Measurements from ENCODE around the gene ATG9A. TPM values are rescaled to one million over a fixed set of nuclear protein-coding genes. Genes with fewer than 3 reads are reported as not detected.

The ATG9A gene
- 10 to 100 TPM; 22.6 to 44.6 (median 32.6) TPM for total RNA-seq
- 10 to 100 TPM; 29.7 to 46.3 TPM for polyA plus RNA-seq
- long read RNA-seq, donor 1, transcript ATG9A-201 (16 exons, 3,130 nt): major isoform, 7 of 53 reads
- long read RNA-seq, donor 1, transcript ATG9A-202 (15 exons, 3,799 nt): minor isoform, 5 of 53 reads
- long read RNA-seq, donor 1, partial matches to known transcripts: 34 of 53 reads
- long read RNA-seq, donor 1, other reads (novel, unspliced or antisense): 5 of 53 reads
- long read RNA-seq, donor 2, full-length matches to known transcripts: 8 of 8 reads
- long read RNA-seq, donor 2, partial matches to known transcripts: 0 of 8 reads
- long read RNA-seq, donor 2, other reads (novel, unspliced or antisense): 0 of 8 reads
- long read RNA-seq, donor 3, full-length matches to known transcripts: 46 of 120 reads
- long read RNA-seq, donor 3, partial matches to known transcripts: 29 of 120 reads
- long read RNA-seq, donor 3, other reads (novel, unspliced or antisense): 45 of 120 reads

- intact Hi-C loops (cut with DNase I): loop anchor here in 1 of 4 donors (5.0 kb wide), 1 partner anchor 52 kb away; the partner anchor contains the start of genes CNPPD1 and RETREG2
- Histone ChIP-seq H3K36me3 (no peaks in the 10 kb centered on the region), H3K27me3 (no peaks in the 10 kb centered on the region), H3K4me1 (ENCODE audit: insufficient read depth) (peaks cover 8% of the 10 kb centered on the region), H3K4me3 (peak within 1 kb of the TSS; percentile 68), H3K9me3 (no peaks in the 10 kb centered on the region), H3K27ac (peak within 1 kb of the TSS; percentile 34 to 94)
- peak; percentile 97 to 99 (median 98) for DNase-seq
- TF ChIP-seq POLR2A (IDR thresholded peaks at IDR 0.05) (peak; percentile 79), EP300 (IDR thresholded peaks at IDR 0.05) (no peak)
- 0 to 1% (median 0%) methylated on average over 51 to 80 of the region's 80 CpGs for WGBS, 3 donors
Observed at GRCh38 chr2:219229305-219230058, at the start of gene ATG9A, which contains the start of gene ANKZF1. Gene ATG9A, minus strand, starts transcription at chr2:219229636. Its CDS starts 1,612 bp downstream, at chr2:219228024. Gene ANKZF1, plus strand, starts transcription at chr2:219229806. Its CDS starts 452 bp downstream, at chr2:219230258.

GRCh38 chr2:219278655-219279150, 49.3 kb upstream of the ATG9A start:
- H3K4me3 ChIP-seq: peak overlapping the region; percentile 30
- no peak for DNase-seq
- peak overlapping the region; percentile 98 for H3K27ac ChIP-seq
- H3K36me3 ChIP-seq: no peaks in the 10 kb centered on the region
- peaks cover 8% of the 10 kb centered on the region for H3K4me1 ChIP-seq (ENCODE audit: insufficient read depth)
- WGBS, 3 donors: 10 to 13% (median 12%) methylated on average over 9 of the region's 9 CpGs
- intact Hi-C loops (cut with DNase I): loop anchor here in 2 of 4 donors (2.0 to 10.0 kb wide), 3 partner anchors 16 to 246 kb away; partner anchors contain the start of gene DNPEP (in 1 of the 2)
- H3K27me3 ChIP-seq: no peaks in the 10 kb centered on the region
- H3K9me3 ChIP-seq: no peaks in the 10 kb centered on the region
- no peak for TF ChIP-seq EP300 (IDR thresholded peaks at IDR 0.05)
- TF ChIP-seq POLR2A (IDR thresholded peaks at IDR 0.05): no peak
- no peak for TF ChIP-seq CTCF (IDR thresholded peaks at IDR 0.05)

- intact Hi-C loops (cut with DNase I): loop anchor here in 2 of 4 donors (2.0 to 10.0 kb wide), 3 partner anchors 17 to 247 kb away; partner anchors contain the start of gene DNPEP (in 1 of the 2)
- Histone ChIP-seq H3K9me3 (no peaks in the 10 kb centered on the region), H3K27ac (peak overlapping the region; percentile 98), H3K36me3 (no peaks in the 10 kb centered on the region), H3K4me3 (no peak overlapping the region), H3K27me3 (no peaks in the 10 kb centered on the region), H3K4me1 (ENCODE audit: insufficient read depth) (peaks cover 8% of the 10 kb centered on the region)
- 22 to 24% (median 23%) methylated on average over 25 of the region's 25 CpGs for WGBS, 3 donors
- TF ChIP-seq POLR2A (IDR thresholded peaks at IDR 0.05): peak; percentile 24
- TF ChIP-seq CTCF (IDR thresholded peaks at IDR 0.05): peak; percentile 92 to 97 (median 96)
- TF ChIP-seq EP300 (IDR thresholded peaks at IDR 0.05): no peak
- DNase-seq: peak; percentile 71 to 87 (median 83)
Observed at GRCh38 chr2:219277703-219278654, 48.5 kb upstream of the ATG9A start.

- Histone ChIP-seq H3K36me3 (no peaks in the 10 kb centered on the region), H3K4me3 (no peak overlapping the region), H3K9me3 (no peaks in the 10 kb centered on the region), H3K27ac (no peak overlapping the region), H3K27me3 (no peaks in the 10 kb centered on the region), H3K4me1 (ENCODE audit: insufficient read depth) (peaks cover 8% of the 10 kb centered on the region)
- no peak for TF ChIP-seq CTCF (IDR thresholded peaks at IDR 0.05)
- no peak for TF ChIP-seq POLR2A (IDR thresholded peaks at IDR 0.05)
- no peak for TF ChIP-seq EP300 (IDR thresholded peaks at IDR 0.05)
- WGBS, 3 donors: 21 to 29% (median 22%) methylated on average over 6 of the region's 6 CpGs
- no peak for DNase-seq
- intact Hi-C loops (cut with DNase I): loop anchor here in 2 of 4 donors (10.0 kb wide), 1 partner anchor 250 kb away; no protein-coding TSS in a partner anchor
Observed at GRCh38 chr2:219274361-219274921, 45.0 kb upstream of the ATG9A start.
